ENCODE data around the gene MEIS2.
A peak's percentile ranks its signal among the peaks of the same experiment; 100 is the strongest.

The MEIS2 gene

GRCh38 chr15:36879568-36880222, 220.7 kb downstream of the MEIS2 start:
- no peak for DNase-seq (ENCODE audit: low spot score)

- DNase-seq (ENCODE audit: low spot score) = no peak
Observed at GRCh38 chr15:36878684-36879262, 221.6 kb downstream of the MEIS2 start.

GRCh38 chr15:36877796-36878683, 222.3 kb downstream of the MEIS2 start:
- DNase-seq (ENCODE audit: low spot score) = no peak

GRCh38 chr15:36877294-36877693, 223.1 kb downstream of the MEIS2 start:
- DNase-seq (ENCODE audit: low spot score) = no peak

- DNase-seq (ENCODE audit: low spot score) = no peak
Observed at GRCh38 chr15:36875740-36876334, 224.5 kb downstream of the MEIS2 start.

- no peak for DNase-seq (ENCODE audit: low spot score)
Observed at GRCh38 chr15:36874930-36875329, 225.4 kb downstream of the MEIS2 start.

GRCh38 chr15:36867436-36867835, 232.9 kb downstream of the MEIS2 start:
- DNase-seq (ENCODE audit: low spot score) = no peak

GRCh38 chr15:36866896-36867295, 233.5 kb downstream of the MEIS2 start:
- DNase-seq (ENCODE audit: low spot score) = no peak

GRCh38 chr15:36863570-36863969, 236.8 kb downstream of the MEIS2 start:
- no peak for DNase-seq (ENCODE audit: low spot score)

GRCh38 chr15:36860792-36861191, 239.6 kb downstream of the MEIS2 start:
- DNase-seq (ENCODE audit: low spot score) = no peak

GRCh38 chr15:36858423-36858822, 241.9 kb downstream of the MEIS2 start:
- no peak for DNase-seq (ENCODE audit: low spot score)

- no peak for DNase-seq (ENCODE audit: low spot score)
Observed at GRCh38 chr15:36856339-36856973, 243.9 kb downstream of the MEIS2 start.

- DNase-seq (ENCODE audit: low spot score) = no peak
Observed at GRCh38 chr15:36850864-36851263, 249.5 kb downstream of the MEIS2 start.

- no peak for DNase-seq (ENCODE audit: low spot score)
Observed at GRCh38 chr15:36845270-36845669, 255.1 kb downstream of the MEIS2 start.

GRCh38 chr15:36844534-36844998, 255.8 kb downstream of the MEIS2 start:
- DNase-seq (ENCODE audit: low spot score) = peak; percentile 27

GRCh38 chr15:36843822-36844221, 256.5 kb downstream of the MEIS2 start:
- no peak for DNase-seq (ENCODE audit: low spot score)

GRCh38 chr15:36841193-36841592, 259.2 kb downstream of the MEIS2 start:
- no peak for DNase-seq (ENCODE audit: low spot score)
